Measurements from ENCODE around the gene SYNGR3.

GRCh38 chr16:2009791-2010510 lies 20.2 kb downstream of the SYNGR3 start, which contains the start of gene ZNF598:
- TF ChIP-seq RAD21 (IDR thresholded peaks at IDR 0.05; ENCODE audit: low read depth) (no peak), YY1 (IDR thresholded peaks at IDR 0.05; ENCODE audit: low read depth) (no peak), FOXM1 (IDR thresholded peaks at IDR 0.05; ENCODE audit: borderline replicate concordance, low read depth) (no peak), TAF1 (IDR thresholded peaks at IDR 0.05; ENCODE audit: low read depth) (peak; percentile 71), NFIC (IDR thresholded peaks at IDR 0.05) (no peak), EP300 (IDR thresholded peaks at IDR 0.05; ENCODE audit: borderline replicate concordance) (no peak), MAX (IDR thresholded peaks at IDR 0.05) (peak; percentile 91), USF1 (IDR thresholded peaks at IDR 0.05) (peak; percentile 67)
